Endometrial microvascular endothelial cells (primary cell): Measurements from ENCODE around the gene SAMD8. TPM values are rescaled to one million over a fixed set of nuclear protein-coding genes. Genes with fewer than 3 reads are reported as not detected.
"Not testable (repeated sequence)": the region's sequence is repeated elsewhere in the genome, so short reads cannot be mapped to it uniquely, and the experiment has no call there.

Experiments used
- in situ Hi-C: cut with HindIII; loops from 2 replicates; pipeline ENCODE4 v1.10.0; 2017; ENCODE audit warnings: low sequenced_read_pairs, low pct_unique_long_range_greater_than_20kb; ENCODE audit errors: inconsistent ontology term
- total RNA-seq: library from RNA; depleted of rRNA; stranded (reverse); fragments of >200 nt; gene quantifications from one replicate; pipeline ENCODE4 v1.2.3, GENCODE V29; 2015; ENCODE audit errors: inconsistent ontology term

SAMD8 gene
- total RNA-seq, 1 donor from 2014 or later, result 17.3 TPM

GRCh38 chr10:75207079-75207856 lies 95.8 kb downstream of the SAMD8 start:
- in situ Hi-C loops, result no loop called here

GRCh38 chr10:75207857-75208144 lies 96.3 kb downstream of the SAMD8 start:
- in situ Hi-C loops, result no loop called here

GRCh38 chr10:75208181-75208580 lies 96.7 kb downstream of the SAMD8 start:
- in situ Hi-C loops, result no loop called here

GRCh38 chr10:75209086-75209920 lies 97.8 kb downstream of the SAMD8 start:
- in situ Hi-C loops, result no loop called here

GRCh38 chr10:75209921-75210281 lies 98.4 kb downstream of the SAMD8 start:
- in situ Hi-C loops, result no loop called here

- in situ Hi-C loops, result no loop called here
These were observed 99.0 kb downstream of the SAMD8 start, which contains the start of gene VDAC2 for GRCh38 chr10:75210282-75211006. VDAC2 (plus strand) TSS chr10:75210796; CDS start chr10:75211159, 363 bp downstream.

GRCh38 chr10:75211007-75211691 lies 99.7 kb downstream of the SAMD8 start:
- in situ Hi-C loops, result no loop called here

GRCh38 chr10:75212343-75212742 lies 100.9 kb downstream of the SAMD8 start:
- in situ Hi-C loops, result no loop called here

- in situ Hi-C loops, result no loop called here
These were observed 108.8 kb downstream of the SAMD8 start for GRCh38 chr10:75220274-75220673.

GRCh38 chr10:75221492-75221891 lies 110.0 kb downstream of the SAMD8 start:
- in situ Hi-C loops, result not testable (repeated sequence)

- in situ Hi-C loops, result no loop called here
These were observed 112.1 kb downstream of the SAMD8 start for GRCh38 chr10:75223507-75223906.

- in situ Hi-C loops, result no loop called here
These were observed 114.6 kb downstream of the SAMD8 start for GRCh38 chr10:75226095-75226494.

- in situ Hi-C loops, result no loop called here
These were observed 115.2 kb downstream of the SAMD8 start for GRCh38 chr10:75226656-75227055.

- in situ Hi-C loops, result no loop called here
These were observed 116.8 kb downstream of the SAMD8 start for GRCh38 chr10:75228278-75228677.

- in situ Hi-C loops, result no loop called here
These were observed 117.4 kb downstream of the SAMD8 start for GRCh38 chr10:75228834-75229233.

GRCh38 chr10:75229971-75230370 lies 118.5 kb downstream of the SAMD8 start:
- in situ Hi-C loops, result no loop called here

- in situ Hi-C loops, result no loop called here
These were observed 119.2 kb downstream of the SAMD8 start for GRCh38 chr10:75230600-75231038.
